ENCODE measurements around the gene LRCH1.

Gene LRCH1

GRCh38 chr13:46582190-46582589 lies 29.2 kb downstream of the LRCH1 start:
- no peak for DNase-seq (ENCODE audit: low read depth in 2 of 2)
- H3K4me3 ChIP-seq (replicated peaks in 1 of 2; ENCODE audit: low read depth in 2 of 2, low read length in 2 of 2), result no peak overlapping the region
- TF ChIP-seq, protein P1, sequence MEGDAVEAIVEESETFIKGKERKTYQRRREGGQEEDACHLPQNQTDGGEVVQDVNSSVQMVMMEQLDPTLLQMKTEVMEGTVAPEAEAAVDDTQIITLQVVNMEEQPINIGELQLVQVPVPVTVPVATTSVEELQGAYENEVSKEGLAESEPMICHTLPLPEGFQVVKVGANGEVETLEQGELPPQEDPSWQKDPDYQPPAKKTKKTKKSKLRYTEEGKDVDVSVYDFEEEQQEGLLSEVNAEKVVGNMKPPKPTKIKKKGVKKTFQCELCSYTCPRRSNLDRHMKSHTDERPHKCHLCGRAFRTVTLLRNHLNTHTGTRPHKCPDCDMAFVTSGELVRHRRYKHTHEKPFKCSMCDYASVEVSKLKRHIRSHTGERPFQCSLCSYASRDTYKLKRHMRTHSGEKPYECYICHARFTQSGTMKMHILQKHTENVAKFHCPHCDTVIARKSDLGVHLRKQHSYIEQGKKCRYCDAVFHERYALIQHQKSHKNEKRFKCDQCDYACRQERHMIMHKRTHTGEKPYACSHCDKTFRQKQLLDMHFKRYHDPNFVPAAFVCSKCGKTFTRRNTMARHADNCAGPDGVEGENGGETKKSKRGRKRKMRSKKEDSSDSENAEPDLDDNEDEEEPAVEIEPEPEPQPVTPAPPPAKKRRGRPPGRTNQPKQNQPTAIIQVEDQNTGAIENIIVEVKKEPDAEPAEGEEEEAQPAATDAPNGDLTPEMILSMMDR (IDR thresholded peaks at IDR 0.05; ENCODE audit: low read depth, low read length), result no peak

DNA sequence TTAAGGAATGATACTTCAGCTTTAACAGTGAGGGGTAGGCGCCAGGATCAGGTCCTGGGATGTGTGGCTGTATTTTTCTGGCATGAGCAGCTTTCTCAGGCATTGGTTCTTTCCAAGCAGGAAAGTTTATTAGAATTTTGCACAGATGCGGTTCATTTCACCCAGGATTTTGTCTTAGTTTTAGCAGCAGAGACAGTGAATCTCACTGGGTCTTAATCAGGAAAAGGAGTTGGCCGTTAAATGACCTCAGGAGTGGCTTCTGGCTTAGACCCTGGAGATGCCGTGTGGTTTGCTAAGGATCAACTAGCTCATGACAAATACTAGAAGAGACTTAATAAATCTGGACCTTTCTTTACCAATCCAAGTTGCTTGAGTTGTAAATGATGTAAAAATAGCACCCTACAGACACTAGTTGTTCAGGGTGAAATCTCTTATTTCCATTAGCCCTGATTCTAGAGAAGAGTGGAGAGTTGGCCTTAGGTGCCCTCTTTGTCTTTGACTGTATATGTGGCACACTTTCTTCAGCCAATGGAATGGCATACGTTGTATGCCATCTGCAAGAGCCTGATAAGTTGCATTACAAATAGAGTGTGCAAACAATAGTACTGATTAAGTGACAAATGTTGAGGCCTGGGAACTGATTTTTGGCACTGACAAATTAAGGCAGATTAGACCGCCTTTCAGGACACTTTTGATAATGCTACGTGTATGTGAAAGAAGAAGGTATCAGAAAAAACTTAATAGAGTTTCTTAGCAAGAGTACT lies 34.0 kb downstream of the LRCH1 start:
- H3K4me3 ChIP-seq (replicated peaks in 1 of 2; ENCODE audit: low read depth in 2 of 2, low read length in 2 of 2), result no peak overlapping the region
- no peak for DNase-seq (ENCODE audit: low read depth in 2 of 2)
- TF ChIP-seq, protein P1 (IDR thresholded peaks at IDR 0.05; ENCODE audit: low read depth, low read length), result no peak

GRCh38 chr13:46587807-46588418 lies 34.9 kb downstream of the LRCH1 start:
- H3K4me3 ChIP-seq (replicated peaks in 1 of 2; ENCODE audit: low read depth in 2 of 2, low read length in 2 of 2), result no peak overlapping the region
- TF ChIP-seq, protein P1 (IDR thresholded peaks at IDR 0.05; ENCODE audit: low read depth, low read length), result no peak
- no peak for DNase-seq (ENCODE audit: low read depth in 2 of 2)

GRCh38 chr13:46592385-46592784 lies 39.4 kb downstream of the LRCH1 start:
- TF ChIP-seq, protein P1 (IDR thresholded peaks at IDR 0.05; ENCODE audit: low read depth, low read length), result no peak
- no peak overlapping the region for H3K4me3 ChIP-seq (replicated peaks in 1 of 2; ENCODE audit: low read depth in 2 of 2, low read length in 2 of 2)
- DNase-seq (ENCODE audit: low read depth in 2 of 2), result no peak

- DNase-seq (ENCODE audit: low read depth in 2 of 2), result no peak
- TF ChIP-seq, protein P1 (IDR thresholded peaks at IDR 0.05; ENCODE audit: low read depth, low read length), result no peak
- H3K4me3 ChIP-seq (replicated peaks in 1 of 2; ENCODE audit: low read depth in 2 of 2, low read length in 2 of 2), result no peak overlapping the region
These were observed 40.4 kb downstream of the LRCH1 start for GRCh38 chr13:46593398-46593797.

DNA sequence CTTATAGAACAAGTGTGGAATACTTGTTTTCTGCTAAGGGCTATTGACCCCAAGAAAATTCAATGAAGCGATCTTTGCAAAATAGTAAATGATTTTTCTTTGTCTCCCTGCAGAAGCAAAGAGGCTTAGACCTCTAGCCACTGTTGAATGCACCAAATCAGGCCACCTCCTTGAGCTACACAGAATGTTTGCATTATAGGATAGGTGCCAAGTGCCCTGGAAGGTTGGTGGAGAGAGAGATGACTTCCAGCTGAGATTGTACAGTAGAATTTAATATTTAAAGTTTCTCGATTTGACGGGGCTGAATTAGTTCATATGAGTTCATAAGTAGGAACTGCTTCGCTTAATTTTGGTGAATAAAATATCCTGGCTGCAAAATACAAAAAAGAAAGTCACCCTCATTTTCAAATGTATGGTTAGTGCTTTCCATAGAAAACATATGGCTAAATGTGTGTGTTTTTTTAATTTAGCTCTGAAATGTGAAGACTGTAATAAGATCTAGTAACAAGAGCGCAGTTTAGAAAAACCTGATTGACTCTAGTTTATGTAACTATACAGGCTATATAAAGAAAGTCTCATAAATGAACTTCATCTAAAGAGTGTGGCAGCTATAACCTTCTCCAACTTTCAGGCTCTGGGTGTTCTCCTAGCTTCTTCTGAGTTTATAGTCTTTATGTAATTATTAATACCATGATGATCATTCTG lies 41.6 kb downstream of the LRCH1 start:
- no peak for DNase-seq (ENCODE audit: low read depth in 2 of 2)
- H3K4me3 ChIP-seq (replicated peaks in 1 of 2; ENCODE audit: low read depth in 2 of 2, low read length in 2 of 2), result no peak overlapping the region
- TF ChIP-seq, protein P1 (IDR thresholded peaks at IDR 0.05; ENCODE audit: low read depth, low read length), result no peak

All from cardiac fibroblast (primary cell).